Ureter (tissue), 1 donor: ENCODE data around the gene PEX11G. TPM values are rescaled to one million over a fixed set of nuclear protein-coding genes. Genes with fewer than 3 reads are reported as not detected.
"Not testable (repeated sequence)": the region's sequence is repeated elsewhere in the genome, so short reads cannot be mapped to it uniquely, and the experiment has no call there.

ENCODE experiments used
- DNase-seq: peaks from one replicate; pipeline ENCODE4 v3.0.0-alpha.2; 2020; ENCODE audit warnings: low spot score
- total RNA-seq: library from RNA; stranded (reverse); gene quantifications from one replicate; pipeline ENCODE4 v1.2.4, GENCODE V29; 2023
- donor health status: DM: yes; HTN: yes; CAD: no.

PEX11G gene
- total RNA-seq, 1 donor from 2014 or later = 7.8 TPM

GRCh38 chr19:7433456-7433855 is 55.4 kb downstream of the PEX11G start:
- DNase-seq = not testable (repeated sequence)

GRCh38 chr19:7429638-7430282 is 59.1 kb downstream of the PEX11G start:
- no peak for DNase-seq

- DNase-seq = no peak
These were observed 60.2 kb downstream of the PEX11G start for GRCh38 chr19:7428651-7429113.

GRCh38 chr19:7427944-7428343 is 60.9 kb downstream of the PEX11G start:
- no peak for DNase-seq

- DNase-seq = no peak
These were observed 61.8 kb downstream of the PEX11G start for GRCh38 chr19:7426986-7427385.

Other genes with a start within 250 kb of the PEX11G start
- gene INSR, start 194.6 kb downstream of the PEX11G start, total RNA-seq = 78.9 TPM
- gene ARHGEF18, start 140.1 kb downstream of the PEX11G start, total RNA-seq = 54.2 TPM
- gene ZNF358, start 27.1 kb upstream of the PEX11G start, total RNA-seq = 34.3 TPM
- 20.0 TPM for gene MCOLN1, start 33.6 kb upstream of the PEX11G start, total RNA-seq
- gene PNPLA6, start 46.7 kb upstream of the PEX11G start, total RNA-seq = 79.5 TPM
- gene CAMSAP3, start 106.8 kb upstream of the PEX11G start, total RNA-seq = 29.3 TPM
- gene XAB2, start 140.5 kb upstream of the PEX11G start, total RNA-seq = 39.0 TPM
- 66.7 TPM for gene PET100, start 140.8 kb upstream of the PEX11G start, total RNA-seq
- 1.7 TPM for gene PCP2, start 144.7 kb upstream of the PEX11G start, total RNA-seq
- gene STXBP2, start 148.1 kb upstream of the PEX11G start, total RNA-seq = 122 TPM
- not detected for gene RETN, start 180.0 kb upstream of the PEX11G start, total RNA-seq
- gene MCEMP1, start 188.1 kb upstream of the PEX11G start, total RNA-seq = not detected
- 80.8 TPM for gene TRAPPC5, start 191.8 kb upstream of the PEX11G start, total RNA-seq
- not detected for gene FCER2, start 213.1 kb upstream of the PEX11G start, total RNA-seq
- 0.57 TPM for gene CLEC4G, start 243.1 kb upstream of the PEX11G start, total RNA-seq